D341Med (cell line): ENCODE results near the gene GNAI3.
"Not testable (repeated sequence)": the region's sequence is repeated elsewhere in the genome, so short reads cannot be mapped to it uniquely, and the experiment has no call there.

Experiments used
- DNase-seq: peaks from one replicate; pipeline ENCODE4 v3.0.0; 2012; ENCODE audit warnings: low spot score

GNAI3 gene

DNA sequence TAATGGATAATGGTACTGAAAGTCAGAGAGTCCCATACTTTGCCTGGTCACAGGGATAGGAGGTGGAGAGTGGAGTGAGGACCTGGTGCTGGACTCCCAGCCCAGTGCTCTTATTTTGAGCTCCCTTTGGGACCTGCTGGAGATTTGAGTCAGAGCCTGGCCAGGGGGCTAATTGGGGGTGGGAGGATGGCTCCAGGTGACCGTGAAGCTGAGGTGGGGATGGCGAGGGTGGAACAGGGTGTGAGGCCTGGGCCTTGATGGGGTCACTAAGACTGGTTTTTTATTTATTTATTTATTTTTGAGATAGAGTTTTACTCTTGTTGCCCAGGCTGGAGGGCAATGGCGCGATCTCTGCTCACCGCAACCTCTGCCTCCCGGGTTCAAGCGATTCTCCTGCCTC is 89.0 kb downstream of the GNAI3 start:
- no peak for DNase-seq

DNA sequence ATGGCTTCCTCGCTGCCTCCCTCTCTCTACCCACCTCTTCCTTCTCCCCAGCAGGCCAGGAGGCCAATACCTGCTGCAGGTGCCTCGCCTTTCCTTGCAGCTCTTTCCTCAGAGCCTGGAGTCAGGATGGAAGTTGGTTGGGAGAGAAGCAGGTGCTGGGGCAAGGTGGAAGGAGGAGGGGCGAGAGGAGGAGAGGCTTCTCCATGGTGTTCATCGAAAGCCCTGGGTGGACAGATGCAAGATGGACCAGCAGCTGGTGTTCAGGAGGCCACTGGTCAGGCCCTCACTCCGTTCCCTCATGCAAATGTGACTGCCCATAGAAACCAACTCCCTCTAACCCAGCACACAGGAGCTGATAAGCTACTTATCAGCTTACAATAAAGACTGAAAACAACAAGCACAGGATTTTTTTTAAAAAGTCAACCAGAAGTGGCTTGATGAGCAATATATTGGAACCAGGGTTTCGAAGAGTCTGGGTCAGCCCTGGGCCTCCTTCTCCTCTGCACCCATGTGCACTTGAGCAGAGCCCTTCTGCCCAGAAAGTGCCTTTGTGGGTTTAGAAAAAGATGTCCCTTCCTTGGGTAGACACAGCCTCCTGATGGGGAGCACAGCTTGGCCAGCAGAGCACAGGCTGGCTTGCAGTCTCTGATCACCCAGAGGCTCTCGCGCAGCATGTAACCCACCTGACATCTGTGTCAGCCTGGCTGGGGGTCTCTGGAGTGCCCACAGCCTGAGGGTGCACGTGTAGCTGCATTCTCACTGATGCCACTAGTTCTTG is 90.8 kb downstream of the GNAI3 start:
- no peak for DNase-seq

DNA sequence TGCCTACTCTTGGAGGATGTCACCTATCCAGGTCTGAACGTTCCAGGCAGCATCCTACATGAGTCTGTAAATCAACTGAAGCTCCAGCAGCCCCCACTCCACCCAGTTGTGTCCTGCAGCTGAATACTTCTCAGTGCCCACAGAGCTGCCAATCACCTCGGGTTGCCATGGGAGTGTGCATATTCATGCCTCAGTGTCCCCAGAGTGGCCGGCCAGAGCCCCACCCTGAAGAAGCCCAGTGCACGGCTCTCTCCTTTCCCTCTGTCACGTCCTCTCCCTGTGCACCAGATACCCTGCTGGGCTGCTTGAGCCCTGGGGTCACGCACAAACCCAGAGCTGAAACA is 91.4 kb downstream of the GNAI3 start:
- no peak for DNase-seq

DNA sequence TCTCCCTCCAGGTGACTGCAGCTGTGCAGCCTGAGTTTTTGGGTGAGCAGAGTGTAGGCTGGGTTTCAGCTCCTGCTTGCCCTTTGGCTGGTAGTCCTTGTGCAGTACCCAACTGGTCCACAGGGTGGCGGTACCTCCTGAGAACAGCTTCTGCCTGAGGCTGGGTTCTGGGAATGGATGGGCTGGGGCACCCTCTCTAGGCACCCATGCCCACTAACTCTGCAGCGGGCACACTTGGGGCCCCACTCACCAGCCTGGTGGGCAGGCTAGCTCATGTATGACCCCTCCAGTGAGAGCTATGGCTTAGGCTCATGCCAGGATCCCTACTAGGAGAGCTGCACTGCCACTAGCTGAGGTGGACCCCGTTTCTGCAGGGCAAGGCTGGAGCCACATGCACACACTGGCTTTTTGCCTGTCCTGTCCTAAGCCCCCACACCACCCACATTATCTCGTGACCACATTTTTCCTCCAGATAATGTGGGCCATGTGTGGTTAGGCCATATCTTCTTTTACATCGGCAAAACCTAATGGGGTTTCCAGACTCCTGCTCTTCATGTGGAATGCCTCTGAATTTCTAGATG is 92.0 kb downstream of the GNAI3 start:
- DNase-seq, result peak; percentile 74

DNA sequence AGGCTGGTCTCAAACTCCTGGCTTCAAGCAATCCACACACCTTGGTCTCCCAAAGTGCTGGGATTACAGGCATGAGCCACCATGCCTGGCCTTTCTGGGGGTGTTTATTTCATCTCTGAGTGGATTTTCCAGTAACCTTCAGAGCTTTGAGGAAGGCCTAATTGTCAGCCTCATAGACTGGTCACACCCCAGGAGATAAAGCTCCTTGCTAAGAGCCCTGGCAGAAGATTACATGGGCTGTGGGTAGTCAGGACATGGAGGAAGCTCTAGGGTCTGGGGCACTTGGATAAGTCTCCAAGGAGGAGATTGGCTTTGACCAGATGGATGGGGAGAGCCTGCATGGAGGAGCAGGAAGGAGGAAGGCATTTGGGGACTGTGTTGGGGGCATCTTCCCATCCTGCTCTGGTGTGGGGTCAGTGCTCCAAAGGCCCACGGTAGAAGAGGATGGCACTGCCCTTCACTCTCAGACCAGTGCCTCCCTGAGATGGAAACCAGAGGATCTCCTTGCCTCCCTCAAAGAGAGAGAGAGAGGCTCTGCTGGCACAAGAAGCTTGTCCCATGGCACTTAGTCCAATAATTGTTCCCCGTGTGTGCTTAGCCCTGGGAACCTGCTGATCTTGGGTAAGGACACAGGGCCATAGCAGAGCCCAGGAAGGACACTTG is 92.8 kb downstream of the GNAI3 start:
- no peak for DNase-seq

DNA sequence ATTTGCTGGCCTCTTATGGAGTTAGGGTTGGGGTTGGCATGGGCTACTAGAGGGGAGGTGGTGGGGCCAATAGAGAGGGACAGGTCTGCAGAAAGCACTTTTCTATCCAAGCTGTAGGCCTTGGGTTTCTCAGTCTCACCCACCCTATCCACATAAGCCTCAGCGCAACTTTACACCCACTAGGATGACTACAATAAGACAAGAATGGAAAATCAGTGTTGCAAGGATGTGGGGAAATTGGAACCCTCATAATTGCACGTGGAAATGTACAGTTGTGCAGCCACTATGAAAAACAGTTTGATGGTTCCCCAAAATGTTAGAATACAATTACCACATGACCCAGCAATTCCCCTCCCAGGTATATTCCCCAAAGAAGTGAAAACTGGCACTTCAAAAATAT is 93.4 kb downstream of the GNAI3 start:
- no peak for DNase-seq

DNA sequence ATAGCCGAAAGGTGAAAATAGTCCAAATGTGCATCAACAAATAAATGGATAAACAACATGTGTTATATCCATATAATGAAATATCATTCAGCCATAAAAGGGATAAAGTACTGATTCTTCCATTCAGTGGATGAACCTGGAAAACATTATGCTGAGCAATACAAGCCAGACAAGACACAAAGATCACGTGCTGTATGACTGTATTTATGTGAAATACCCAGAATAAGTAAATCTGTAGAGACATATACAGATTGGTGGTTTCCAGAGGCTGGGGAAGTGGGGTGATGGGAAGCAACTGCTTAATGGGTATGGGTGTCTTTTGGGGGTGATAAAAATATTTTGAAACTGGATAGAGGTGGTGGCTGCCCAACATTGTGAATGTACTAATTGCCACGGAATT is 94.2 kb downstream of the GNAI3 start:
- DNase-seq, result no peak

DNA sequence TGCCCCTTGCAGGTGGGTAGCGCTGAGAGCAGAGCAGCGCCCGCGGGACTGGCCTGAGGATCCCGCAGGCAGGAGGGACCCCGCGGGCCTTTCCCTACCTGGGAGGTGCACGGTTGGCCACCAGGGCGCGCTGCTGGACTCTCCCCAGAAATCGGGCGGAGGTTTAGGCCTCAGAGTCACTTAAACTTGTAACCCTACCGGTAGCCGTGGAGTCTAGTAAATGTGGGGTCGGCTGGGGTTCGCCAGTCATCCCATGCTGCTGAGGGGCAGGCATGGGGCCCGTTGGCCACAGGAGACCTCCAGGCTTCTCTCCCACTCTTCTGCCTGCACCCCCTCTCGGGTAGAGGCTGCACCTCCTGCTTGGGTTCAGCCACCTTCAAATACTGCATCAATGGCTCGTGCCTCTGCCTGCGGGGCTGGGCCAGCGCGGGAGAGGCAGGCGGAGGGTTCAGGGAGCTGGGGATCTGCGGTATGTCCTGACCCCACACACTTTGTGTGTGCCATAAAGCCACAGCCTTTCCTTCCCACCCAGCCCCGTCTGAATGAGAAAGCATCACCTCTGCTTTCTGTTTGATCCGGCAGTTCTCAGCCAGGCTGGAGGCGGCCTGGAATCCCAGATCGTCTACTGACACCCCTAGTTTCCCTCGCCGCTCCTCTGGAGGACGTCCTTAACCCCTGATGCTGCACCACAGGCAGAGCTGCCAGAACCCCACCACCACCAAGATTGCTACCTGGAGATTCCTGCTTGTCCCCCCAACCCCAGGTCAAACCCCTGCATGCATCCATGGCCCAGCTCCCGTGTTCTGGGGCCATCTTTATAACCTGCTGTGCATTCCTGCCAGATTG is 95.2 kb downstream of the GNAI3 start:
- peak; percentile 86 for DNase-seq

DNA sequence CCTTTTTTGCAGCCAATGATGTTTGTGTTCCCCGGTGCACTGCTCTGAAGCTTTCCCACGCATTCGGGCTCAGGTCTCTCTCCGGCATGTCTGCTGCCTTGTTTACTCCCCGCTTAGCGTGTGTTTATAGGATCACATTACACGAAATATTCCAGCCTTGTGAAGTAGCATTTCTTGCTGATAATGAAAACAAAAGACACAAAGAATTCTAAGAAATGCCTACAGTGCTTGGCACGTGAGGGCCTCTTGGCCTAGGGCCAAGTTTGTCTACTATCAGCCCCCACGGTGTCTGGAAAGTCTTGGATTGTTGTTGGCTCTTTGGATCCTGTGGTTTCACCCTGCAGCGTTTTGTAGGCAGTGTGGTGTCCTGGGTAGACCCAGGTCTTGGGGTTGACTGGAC is 96.3 kb downstream of the GNAI3 start:
- DNase-seq, result no peak

DNA sequence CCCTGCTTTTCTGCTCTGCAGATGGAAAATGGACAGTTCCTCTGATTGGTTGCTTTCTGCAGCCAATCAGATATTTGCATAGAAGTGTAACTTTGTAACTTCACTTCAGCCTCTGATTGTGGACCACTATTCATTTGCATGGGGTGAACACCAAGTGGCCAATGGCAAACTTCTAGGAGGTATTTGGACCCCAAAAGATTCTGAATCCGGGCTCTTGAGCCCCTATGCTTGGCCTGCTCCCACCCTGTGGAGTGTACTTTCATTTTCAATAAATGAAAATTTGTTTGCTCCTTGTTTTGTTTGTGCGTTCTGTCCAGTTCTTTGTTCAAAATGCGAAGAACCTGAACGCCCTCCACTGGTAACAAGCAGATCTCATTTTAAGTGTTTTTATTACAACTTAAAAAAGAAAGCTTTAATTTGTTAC is 101.1 kb downstream of the GNAI3 start:
- no peak for DNase-seq

DNA sequence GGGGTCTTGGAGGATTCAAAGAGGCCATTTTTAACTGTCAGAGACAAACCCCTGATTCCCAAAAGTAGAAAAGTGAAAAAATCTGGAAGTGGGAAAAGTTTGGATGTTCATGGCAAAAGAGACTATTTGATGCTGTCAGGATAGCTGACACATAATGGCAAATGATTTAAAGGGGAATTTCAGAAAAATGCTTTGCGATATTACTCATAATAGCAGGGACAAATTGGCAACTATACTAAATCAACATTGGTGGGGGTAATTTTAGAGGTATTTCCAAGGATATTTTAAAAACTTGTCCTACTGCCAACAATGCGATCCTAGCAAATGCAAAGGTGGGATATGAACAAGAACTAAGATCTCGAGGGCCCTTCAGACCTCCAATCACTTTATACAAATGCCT is 102.2 kb downstream of the GNAI3 start:
- DNase-seq, result no peak

DNA sequence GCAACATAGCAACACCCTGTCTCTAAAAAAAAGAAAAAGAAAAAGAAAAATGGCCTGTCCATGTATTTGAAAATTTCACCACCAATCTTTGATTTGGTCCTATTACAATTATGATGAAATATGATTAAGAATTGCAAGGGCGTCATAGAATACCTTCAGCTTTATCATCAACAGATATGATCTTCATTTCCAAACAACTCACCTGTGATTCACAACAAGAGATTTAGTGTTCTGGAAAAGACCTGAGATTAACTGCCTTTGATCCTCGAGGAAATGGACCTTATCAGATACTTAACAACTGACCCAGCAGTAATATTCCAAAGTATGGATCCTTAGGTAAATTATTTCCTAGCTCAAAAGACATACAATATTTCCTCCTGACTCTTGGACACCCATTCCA is 104.0 kb downstream of the GNAI3 start:
- DNase-seq, result no peak

DNA sequence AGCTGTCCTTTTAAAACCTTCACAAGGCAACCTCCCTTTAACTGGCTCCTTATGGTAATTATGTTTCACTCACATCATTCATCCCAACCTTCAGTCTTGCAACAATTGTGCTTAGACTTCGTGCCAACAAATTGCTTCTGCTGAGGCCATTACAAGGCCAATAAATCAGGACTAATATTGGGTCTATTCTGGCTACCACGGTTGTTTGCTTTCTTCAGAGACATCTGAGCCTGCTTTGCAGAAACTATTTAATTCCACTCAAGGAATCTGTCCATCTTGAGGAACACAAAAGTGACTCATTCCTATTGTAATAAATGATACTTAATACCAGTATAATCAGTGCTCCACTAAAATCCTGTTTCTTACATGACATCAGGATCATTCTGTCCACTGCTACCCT is 104.9 kb downstream of the GNAI3 start:
- DNase-seq, result no peak

DNA sequence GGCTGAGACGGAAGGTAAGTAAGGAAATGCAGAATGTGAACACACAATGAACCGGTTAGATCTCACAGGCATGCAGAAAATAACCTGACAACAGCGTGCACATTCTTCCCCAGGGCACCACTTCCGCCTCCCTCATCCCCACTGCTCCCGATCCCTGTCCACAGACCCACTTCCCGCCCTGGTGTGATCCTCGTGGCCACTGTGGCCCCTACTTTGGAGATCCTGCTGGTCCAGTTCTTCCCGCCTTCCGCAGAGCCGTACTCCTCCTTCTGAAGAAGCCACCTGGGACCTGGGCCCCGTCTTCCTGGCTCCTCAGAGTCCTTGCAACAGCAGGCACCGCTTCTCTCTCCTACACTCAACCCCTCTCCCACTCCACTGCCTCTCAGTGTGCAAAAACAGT is 106.1 kb downstream of the GNAI3 start:
- no peak for DNase-seq

DNA sequence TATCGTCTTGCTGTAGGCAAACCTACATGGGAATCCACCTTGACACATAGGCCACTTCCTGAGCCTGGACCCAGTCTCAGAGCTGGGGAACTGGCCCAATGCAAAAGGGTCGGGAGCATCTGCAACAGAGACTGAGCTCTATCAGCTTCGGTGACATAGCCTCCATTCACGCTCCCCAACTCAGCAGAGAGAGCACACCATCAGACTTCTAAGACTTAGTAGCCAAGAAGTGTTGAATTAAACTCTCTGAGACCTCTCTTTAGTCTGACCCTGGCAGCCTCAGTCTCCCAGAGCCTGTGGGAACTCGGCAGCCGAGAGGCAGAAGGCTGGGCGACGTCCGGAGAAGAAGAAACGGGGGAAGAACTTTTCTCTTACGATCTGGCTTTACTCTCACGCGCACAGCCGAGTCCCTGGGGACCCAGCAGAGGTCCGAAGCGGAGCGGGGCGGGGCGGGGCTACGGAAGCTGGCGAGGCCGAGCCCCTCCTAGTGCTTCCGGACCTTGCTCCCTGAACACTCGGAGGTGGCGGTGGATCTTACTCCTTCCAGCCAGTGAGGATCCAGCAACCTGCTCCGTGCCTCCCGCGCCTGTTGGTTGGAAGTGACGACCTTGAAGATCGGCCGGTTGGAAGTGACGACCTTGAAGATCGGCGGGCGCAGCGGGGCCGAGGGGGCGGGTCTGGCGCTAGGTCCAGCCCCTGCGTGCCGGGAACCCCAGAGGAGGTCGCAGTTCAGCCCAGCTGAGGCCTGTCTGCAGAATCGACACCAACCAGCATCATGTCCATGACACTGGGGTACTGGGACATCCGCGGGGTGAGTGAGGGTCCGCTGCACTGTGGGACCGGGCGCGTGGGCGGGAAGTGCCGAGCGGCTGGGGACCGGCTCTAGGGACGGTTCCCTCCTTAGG is 107.5 kb downstream of the GNAI3 start, which contains the start of gene GSTM4:
GSTM4 (plus strand) TSS at position 485 of the 905 bp plus-strand sequence; CDS start at position 776, 291 bp downstream.
- DNase-seq, result peak; percentile 69

DNA sequence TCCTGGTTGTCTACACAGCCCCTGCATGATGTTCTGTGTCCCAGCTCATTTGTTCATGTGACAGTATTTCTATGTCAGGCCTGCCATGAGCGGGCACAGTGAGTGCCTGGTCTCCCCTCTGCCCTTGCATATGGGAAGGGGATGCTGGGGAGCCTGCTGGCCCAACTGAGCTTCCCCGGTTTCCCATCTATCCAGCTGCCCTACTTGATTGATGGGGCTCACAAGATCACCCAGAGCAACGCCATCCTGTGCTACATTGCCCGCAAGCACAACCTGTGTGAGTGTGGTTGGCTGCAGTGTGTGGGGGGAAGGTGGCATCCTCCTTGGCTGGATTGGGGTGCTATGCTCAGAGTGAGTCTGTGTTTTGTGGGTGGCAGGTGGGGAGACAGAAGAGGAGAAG is 109.0 kb downstream of the GNAI3 start:
- no peak for DNase-seq

DNA sequence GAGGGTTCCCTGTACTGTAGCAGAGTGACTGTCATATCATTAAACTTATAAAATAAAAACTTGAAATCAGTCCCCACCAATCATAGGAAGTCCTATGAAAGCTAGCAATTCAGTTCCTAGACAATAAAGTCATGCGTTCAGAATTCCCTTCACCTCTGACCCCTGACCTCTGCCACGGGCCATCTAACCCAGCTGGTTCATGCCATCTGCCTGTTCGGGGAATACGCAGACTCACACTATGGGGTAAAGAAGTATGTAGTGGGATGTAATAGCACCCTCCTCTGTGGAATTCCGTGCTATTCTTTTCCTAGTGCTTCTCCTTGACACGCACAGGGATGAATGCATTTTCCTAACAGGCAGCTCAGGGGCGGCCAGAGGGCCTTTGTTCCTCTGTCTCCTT is 109.6 kb downstream of the GNAI3 start:
- DNase-seq, result no peak

DNA sequence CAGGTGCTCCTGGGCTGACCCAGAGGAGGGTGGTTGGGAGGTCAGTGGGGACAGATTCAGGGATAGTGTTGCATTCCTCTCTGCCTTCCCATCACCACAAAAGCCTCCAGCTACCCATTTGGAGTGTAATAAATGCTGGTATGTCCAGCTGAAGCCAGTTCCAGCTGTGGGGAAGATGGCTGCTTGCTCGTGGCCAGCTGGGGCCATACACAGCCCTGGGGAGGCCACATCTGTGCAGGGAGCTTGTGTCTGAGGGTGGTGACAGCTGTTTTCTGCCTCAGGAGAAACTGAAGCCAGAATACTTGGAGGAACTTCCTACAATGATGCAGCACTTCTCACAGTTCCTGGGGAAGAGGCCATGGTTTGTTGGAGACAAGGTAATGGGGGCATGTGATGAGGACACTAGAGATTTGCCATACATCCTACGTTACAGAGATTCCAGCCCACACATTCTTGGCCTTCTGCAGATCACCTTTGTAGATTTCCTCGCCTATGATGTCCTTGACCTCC is 110.2 kb downstream of the GNAI3 start:
- no peak for DNase-seq

DNA sequence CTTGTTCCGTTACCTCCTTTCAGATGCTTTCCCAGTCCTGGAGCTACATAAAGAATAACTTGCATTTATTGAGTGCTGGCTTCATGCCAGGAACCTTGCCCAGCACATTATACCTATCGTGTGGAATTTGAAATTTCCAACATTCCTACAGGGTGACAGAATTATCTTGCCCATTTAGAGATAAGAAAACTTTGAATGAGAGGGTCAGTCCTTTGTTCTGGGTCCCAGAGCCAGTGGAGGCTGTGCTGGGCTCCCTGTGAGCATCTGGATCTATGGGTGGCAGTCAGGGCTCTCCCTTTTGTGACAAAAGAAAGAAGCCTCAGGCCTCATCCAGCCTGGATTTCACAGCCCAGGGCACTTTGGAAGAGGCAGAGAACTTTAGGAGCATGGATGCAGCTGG is 110.7 kb downstream of the GNAI3 start:
- no peak for DNase-seq

DNA sequence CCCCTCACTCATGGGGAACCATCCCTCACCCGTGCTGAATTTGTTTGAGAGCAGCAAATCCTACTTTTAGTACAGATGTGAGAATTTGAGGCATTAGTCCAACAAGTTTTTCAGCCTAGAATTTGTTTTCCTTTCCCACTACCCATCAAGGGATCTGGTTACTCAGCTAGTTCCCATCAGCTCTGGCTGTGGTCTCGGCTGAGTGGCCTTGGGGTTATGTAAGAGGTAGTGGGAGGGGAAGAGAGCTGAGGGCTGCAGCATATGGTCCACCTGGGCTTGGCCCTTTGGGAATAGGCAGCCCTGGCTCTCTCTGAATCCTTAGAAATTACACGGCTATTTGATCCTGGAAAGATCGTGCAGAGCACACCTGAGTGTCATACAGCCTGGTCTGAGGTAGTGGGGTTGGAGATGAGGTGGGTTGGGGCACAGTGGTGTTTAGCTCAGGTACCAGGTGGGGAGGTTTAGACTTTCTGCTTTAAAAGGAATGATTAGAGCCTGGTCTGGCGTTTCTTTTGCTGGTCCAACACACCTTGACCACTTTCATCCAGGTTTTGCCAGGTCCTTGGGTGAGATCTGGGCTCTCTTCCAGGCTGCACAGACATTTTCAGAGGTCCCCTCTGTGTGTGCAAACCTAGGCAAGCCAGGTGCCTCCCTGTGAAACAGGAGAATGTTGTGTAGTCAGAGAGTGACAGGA is 111.7 kb downstream of the GNAI3 start:
- no peak for DNase-seq

DNA sequence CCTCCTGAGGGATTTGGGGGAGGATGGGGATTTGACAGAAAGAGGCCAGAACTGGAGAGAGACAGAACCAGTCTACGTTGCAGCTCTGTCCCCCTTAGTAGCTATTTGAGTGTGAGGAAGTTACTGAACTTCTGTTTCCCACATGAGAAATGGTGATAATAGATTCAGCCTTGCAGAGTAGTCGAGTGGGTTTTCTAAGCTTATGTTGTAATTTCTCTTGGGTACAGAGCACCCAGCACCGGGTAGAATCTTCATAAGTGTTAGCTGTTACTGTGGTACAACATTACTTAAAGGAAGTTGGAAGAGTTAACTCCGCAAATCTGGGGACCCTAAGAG is 112.2 kb downstream of the GNAI3 start:
- not testable (repeated sequence) for DNase-seq
